Measurements from ENCODE around the gene DCAF12.

Gene DCAF12

DNA sequence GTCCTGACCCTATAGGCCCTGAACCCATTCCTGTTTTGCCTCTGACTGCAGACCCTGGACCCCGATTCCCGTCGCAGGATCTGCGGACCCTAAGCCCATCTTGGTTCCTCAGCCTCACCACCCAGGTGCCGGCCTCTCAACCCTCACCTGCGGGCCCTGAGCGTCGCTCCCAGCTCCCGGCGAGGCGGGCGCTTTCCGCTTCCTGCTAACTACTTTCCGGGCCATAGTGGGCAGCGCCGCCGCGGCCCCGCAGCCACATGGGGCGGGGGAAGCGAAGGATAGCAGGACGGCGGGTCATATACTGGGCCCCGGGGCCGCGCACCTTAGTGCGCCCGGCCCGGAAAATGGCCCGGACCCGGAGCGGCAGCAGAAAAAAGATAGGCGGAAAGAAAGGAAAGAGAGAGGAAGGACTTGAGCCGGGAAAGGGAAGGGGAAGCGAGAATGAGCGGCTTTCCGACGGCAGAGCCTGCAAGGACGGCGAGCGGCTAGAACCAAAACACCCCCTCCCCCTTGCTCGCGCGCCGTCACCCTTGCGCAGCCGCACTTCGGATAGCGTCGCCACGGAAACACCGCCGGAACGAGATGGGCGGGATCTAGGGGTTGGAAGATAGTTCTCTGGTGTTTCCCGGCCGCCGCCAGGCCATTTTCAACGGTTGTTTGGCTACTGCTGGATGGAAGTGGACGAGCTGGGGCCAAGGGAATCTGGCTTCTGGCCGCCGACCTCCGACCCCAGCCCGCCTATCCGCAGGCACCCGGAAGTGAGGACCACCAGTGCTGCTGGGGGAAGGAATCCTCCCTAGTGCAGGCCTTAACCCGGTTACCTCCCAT lies at the start of gene DCAF12:
TSS of gene DCAF12 (minus strand) at position 492 of the 828 bp plus-strand sequence. CDS start at position 225, 267 bp downstream.
- peak within 1 kb of the TSS; percentile 69 for H3K27ac ChIP-seq (ENCODE audit: extremely low read depth, low read depth, low read length)
- H3K9me3 ChIP-seq (ENCODE audit: control insufficient read depth, insufficient read depth, low read depth, low read length), result no peaks in the 10 kb centered on the region
- H3K4me3 ChIP-seq (ENCODE audit: low read depth, low read length), result peak within 1 kb of the TSS; percentile 84
- ChIA-PET CTCF (interaction anchor here (0.7 to 1.5 kb wide), 2 partner anchors 52 to 104 kb away, joined by 3 to 5 read pairs; no protein-coding TSS in a partner anchor), POLR2A (interaction anchor here (0.6 to 1.8 kb wide), 5 partner anchors 10 to 54 kb away, joined by 3 to 9 read pairs (median 5); partner anchors contain the start of gene UBAP1)
- H3K36me3 ChIP-seq (ENCODE audit: control insufficient read depth in 2 of 2, insufficient read depth in 1 of 2, low read length in 2 of 2), result peaks cover 0 to 34% of the 10 kb centered on the region in 2 experiments; a peak in 1 of 3 replicates
- 0 out of 2 replicates have a peak, but pooled peaks cover 2% of the 10 kb centered on the region for H3K4me1 ChIP-seq (ENCODE audit: control insufficient read depth, insufficient read depth, low read length)
- TF ChIP-seq HOXD13 (CRISPR knock-in tag; IDR thresholded peaks at IDR 0.05; ENCODE audit: borderline replicate concordance) (no peak), ZNF37A (tag by site-specific recombination; IDR thresholded peaks at IDR 0.05) (no peak), ZNF664 (tag by site-specific recombination; IDR thresholded peaks at IDR 0.05) (no peak), ZNF585B (tag by site-specific recombination; IDR thresholded peaks at IDR 0.05) (no peak), SP7 (tag by site-specific recombination; IDR thresholded peaks at IDR 0.05) (peak; percentile 72; the same call in 1 of the 2 replicates), ZNF701 (tag by site-specific recombination; IDR thresholded peaks at IDR 0.05) (no peak), WT1 (tag by site-specific recombination; IDR thresholded peaks at IDR 0.05) (peak; percentile 22; the same call in 1 of the 2 replicates), KLF7 (tag by site-specific recombination; IDR thresholded peaks at IDR 0.05; ENCODE audit: borderline replicate concordance) (no peak), ZNF133 (tag by site-specific recombination; IDR thresholded peaks at IDR 0.05) (no peak), ZNF2 (tag by site-specific recombination; IDR thresholded peaks at IDR 0.05) (no peak), TRIM28 (IDR thresholded peaks at IDR 0.05; ENCODE audit: borderline replicate concordance, low read length) (no peak), ZNF473 (tag by site-specific recombination; IDR thresholded peaks at IDR 0.05) (no peak), IKZF3 (tag by site-specific recombination; IDR thresholded peaks at IDR 0.05) (no peak), ZNF677 (tag by site-specific recombination; IDR thresholded peaks at IDR 0.05) (no peak), HOXC10 (CRISPR knock-in tag; IDR thresholded peaks at IDR 0.05) (no peak), KLF8 (tag by site-specific recombination; IDR thresholded peaks at IDR 0.05) (peak; percentile 52; the same call in 1 of the 2 replicates), ZNF416 (tag by site-specific recombination; IDR thresholded peaks at IDR 0.05) (no peak), ZNF311 (tag by site-specific recombination; IDR thresholded peaks at IDR 0.05; ENCODE audit: borderline replicate concordance) (no peak), ZNF211 (tag by site-specific recombination; IDR thresholded peaks at IDR 0.05; ENCODE audit: low read depth) (no peak), ZNF433 (tag by site-specific recombination; IDR thresholded peaks at IDR 0.05; ENCODE audit: low read depth) (no peak), SCRT1 (tag by site-specific recombination; IDR thresholded peaks at IDR 0.05; ENCODE audit: borderline replicate concordance) (no peak), ZNF558 (tag by site-specific recombination; IDR thresholded peaks at IDR 0.05) (no peak), ZBTB1 (tag by site-specific recombination; IDR thresholded peaks at IDR 0.05) (no peak), ZNF114 (tag by site-specific recombination; IDR thresholded peaks at IDR 0.05) (no peak)
- TF ChIP-seq, protein P1, sequence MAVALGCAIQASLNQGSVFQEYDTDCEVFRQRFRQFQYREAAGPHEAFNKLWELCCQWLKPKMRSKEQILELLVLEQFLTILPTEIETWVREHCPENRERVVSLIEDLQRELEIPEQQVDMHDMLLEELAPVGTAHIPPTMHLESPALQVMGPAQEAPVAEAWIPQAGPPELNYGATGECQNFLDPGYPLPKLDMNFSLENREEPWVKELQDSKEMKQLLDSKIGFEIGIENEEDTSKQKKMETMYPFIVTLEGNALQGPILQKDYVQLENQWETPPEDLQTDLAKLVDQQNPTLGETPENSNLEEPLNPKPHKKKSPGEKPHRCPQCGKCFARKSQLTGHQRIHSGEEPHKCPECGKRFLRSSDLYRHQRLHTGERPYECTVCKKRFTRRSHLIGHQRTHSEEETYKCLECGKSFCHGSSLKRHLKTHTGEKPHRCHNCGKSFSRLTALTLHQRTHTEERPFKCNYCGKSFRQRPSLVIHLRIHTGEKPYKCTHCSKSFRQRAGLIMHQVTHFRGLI (tag by site-specific recombination; IDR thresholded peaks at IDR 0.05), result no peak
- TF ChIP-seq, protein P2, sequence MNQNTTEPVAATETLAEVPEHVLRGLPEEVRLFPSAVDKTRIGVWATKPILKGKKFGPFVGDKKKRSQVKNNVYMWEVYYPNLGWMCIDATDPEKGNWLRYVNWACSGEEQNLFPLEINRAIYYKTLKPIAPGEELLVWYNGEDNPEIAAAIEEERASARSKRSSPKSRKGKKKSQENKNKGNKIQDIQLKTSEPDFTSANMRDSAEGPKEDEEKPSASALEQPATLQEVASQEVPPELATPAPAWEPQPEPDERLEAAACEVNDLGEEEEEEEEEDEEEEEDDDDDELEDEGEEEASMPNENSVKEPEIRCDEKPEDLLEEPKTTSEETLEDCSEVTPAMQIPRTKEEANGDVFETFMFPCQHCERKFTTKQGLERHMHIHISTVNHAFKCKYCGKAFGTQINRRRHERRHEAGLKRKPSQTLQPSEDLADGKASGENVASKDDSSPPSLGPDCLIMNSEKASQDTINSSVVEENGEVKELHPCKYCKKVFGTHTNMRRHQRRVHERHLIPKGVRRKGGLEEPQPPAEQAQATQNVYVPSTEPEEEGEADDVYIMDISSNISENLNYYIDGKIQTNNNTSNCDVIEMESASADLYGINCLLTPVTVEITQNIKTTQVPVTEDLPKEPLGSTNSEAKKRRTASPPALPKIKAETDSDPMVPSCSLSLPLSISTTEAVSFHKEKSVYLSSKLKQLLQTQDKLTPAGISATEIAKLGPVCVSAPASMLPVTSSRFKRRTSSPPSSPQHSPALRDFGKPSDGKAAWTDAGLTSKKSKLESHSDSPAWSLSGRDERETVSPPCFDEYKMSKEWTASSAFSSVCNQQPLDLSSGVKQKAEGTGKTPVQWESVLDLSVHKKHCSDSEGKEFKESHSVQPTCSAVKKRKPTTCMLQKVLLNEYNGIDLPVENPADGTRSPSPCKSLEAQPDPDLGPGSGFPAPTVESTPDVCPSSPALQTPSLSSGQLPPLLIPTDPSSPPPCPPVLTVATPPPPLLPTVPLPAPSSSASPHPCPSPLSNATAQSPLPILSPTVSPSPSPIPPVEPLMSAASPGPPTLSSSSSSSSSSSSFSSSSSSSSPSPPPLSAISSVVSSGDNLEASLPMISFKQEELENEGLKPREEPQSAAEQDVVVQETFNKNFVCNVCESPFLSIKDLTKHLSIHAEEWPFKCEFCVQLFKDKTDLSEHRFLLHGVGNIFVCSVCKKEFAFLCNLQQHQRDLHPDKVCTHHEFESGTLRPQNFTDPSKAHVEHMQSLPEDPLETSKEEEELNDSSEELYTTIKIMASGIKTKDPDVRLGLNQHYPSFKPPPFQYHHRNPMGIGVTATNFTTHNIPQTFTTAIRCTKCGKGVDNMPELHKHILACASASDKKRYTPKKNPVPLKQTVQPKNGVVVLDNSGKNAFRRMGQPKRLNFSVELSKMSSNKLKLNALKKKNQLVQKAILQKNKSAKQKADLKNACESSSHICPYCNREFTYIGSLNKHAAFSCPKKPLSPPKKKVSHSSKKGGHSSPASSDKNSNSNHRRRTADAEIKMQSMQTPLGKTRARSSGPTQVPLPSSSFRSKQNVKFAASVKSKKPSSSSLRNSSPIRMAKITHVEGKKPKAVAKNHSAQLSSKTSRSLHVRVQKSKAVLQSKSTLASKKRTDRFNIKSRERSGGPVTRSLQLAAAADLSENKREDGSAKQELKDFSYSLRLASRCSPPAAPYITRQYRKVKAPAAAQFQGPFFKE (tag by site-specific recombination; IDR thresholded peaks at IDR 0.05; ENCODE audit: borderline replicate concordance), result no peak
- TF ChIP-seq, protein P3, sequence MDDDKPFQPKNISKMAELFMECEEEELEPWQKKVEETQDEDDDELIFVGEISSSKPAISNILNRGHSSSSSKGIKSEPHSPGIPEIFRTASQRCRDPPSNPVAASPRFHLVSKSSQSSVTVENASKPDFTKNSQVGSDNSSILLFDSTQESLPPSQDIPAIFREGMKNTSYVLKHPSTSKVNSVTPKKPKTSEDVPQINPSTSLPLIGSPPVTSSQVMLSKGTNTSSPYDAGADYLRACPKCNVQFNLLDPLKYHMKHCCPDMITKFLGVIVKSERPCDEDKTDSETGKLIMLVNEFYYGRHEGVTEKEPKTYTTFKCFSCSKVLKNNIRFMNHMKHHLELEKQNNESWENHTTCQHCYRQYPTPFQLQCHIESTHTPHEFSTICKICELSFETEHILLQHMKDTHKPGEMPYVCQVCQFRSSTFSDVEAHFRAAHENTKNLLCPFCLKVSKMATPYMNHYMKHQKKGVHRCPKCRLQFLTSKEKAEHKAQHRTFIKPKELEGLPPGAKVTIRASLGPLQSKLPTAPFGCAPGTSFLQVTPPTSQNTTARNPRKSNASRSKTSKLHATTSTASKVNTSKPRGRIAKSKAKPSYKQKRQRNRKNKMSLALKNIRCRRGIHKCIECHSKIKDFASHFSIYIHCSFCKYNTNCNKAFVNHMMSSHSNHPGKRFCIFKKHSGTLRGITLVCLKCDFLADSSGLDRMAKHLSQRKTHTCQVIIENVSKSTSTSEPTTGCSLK (tag by site-specific recombination; IDR thresholded peaks at IDR 0.05), result no peak
- TF ChIP-seq, protein P4, sequence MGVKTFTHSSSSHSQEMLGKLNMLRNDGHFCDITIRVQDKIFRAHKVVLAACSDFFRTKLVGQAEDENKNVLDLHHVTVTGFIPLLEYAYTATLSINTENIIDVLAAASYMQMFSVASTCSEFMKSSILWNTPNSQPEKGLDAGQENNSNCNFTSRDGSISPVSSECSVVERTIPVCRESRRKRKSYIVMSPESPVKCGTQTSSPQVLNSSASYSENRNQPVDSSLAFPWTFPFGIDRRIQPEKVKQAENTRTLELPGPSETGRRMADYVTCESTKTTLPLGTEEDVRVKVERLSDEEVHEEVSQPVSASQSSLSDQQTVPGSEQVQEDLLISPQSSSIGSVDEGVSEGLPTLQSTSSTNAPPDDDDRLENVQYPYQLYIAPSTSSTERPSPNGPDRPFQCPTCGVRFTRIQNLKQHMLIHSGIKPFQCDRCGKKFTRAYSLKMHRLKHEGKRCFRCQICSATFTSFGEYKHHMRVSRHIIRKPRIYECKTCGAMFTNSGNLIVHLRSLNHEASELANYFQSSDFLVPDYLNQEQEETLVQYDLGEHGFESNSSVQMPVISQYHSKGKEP (tag by site-specific recombination; IDR thresholded peaks at IDR 0.05), result no peak
